ENCODE results near the gene NFIC. TPM values are rescaled to one million over a fixed set of nuclear protein-coding genes. Genes with fewer than 3 reads are reported as not detected.
"Not testable (repeated sequence)": the region's sequence is repeated elsewhere in the genome, so short reads cannot be mapped to it uniquely, and the experiment has no call there.

The NFIC gene
- total RNA-seq, 2 donors from 2014 or later = 52.4 to 57.8 TPM

GRCh38 chr19:3433313-3433712 lies 66.9 kb downstream of the NFIC start:
- ATAC-seq = no peak

GRCh38 chr19:3433805-3434540 lies 67.6 kb downstream of the NFIC start:
- DNase-seq (no peak), ATAC-seq (no peak)
- intact Hi-C loops (cut with DNase I, micrococcal nuclease) = no loop called here

More at GRCh38 chr19:3433313-3433712, 66.9 kb downstream of the NFIC start:
- intact Hi-C loops (cut with DNase I, micrococcal nuclease) = no loop called here
- no peak for DNase-seq

GRCh38 chr19:3434630-3435553 lies 68.5 kb downstream of the NFIC start:
- intact Hi-C loops (cut with DNase I, micrococcal nuclease) = no loop called here
- DNase-seq = peak; percentile 95 to 98
- peak; percentile 99 for ATAC-seq

GRCh38 chr19:3440082-3440481 lies 73.7 kb downstream of the NFIC start:
- intact Hi-C loops (cut with DNase I, micrococcal nuclease) = loop anchor here in 1 of 2 donors (10.0 kb wide), 1 partner anchor 115 kb away; no protein-coding TSS in a partner anchor
- ATAC-seq = peak; percentile 64
- peak in 1 of 2 donors; percentile 72 for DNase-seq

- no peak for ATAC-seq
- no peak for DNase-seq
- intact Hi-C loops (cut with DNase I, micrococcal nuclease) = loop anchor here in 1 of 2 donors (10.0 kb wide), 1 partner anchor 117 kb away; no protein-coding TSS in a partner anchor
These were observed 75.0 kb downstream of the NFIC start for GRCh38 chr19:3441089-3441985.

GRCh38 chr19:3441986-3442329 lies 75.6 kb downstream of the NFIC start:
- no peak for DNase-seq
- no peak for ATAC-seq
- intact Hi-C loops (cut with DNase I, micrococcal nuclease) = loop anchor here in 1 of 2 donors (10.0 kb wide), 1 partner anchor 117 kb away; no protein-coding TSS in a partner anchor

GRCh38 chr19:3442487-3443071 lies 76.2 kb downstream of the NFIC start:
- intact Hi-C loops (cut with DNase I, micrococcal nuclease) = loop anchor here in 1 of 2 donors (10.0 kb wide), 1 partner anchor 118 kb away; no protein-coding TSS in a partner anchor
- ATAC-seq (no peak), DNase-seq (no peak)

GRCh38 chr19:3443840-3444694 lies 77.7 kb downstream of the NFIC start:
- intact Hi-C loops (cut with DNase I, micrococcal nuclease) = loop anchor here in 1 of 2 donors (10.0 kb wide), 1 partner anchor 119 kb away; no protein-coding TSS in a partner anchor
- ATAC-seq = no peak
- DNase-seq = no peak

GRCh38 chr19:3444695-3445234 lies 78.4 kb downstream of the NFIC start:
- intact Hi-C loops (cut with DNase I, micrococcal nuclease) = loop anchor here in 1 of 2 donors (10.0 kb wide), 1 partner anchor 120 kb away; no protein-coding TSS in a partner anchor
- DNase-seq (no peak), ATAC-seq (no peak)

- intact Hi-C loops (cut with DNase I, micrococcal nuclease) = loop anchor here in 1 of 2 donors (10.0 kb wide), 1 partner anchor 122 kb away; no protein-coding TSS in a partner anchor
- not testable (repeated sequence) for DNase-seq, ATAC-seq
These were observed 80.3 kb downstream of the NFIC start for GRCh38 chr19:3446657-3447056.

GRCh38 chr19:3448616-3449334 lies 82.4 kb downstream of the NFIC start:
- DNase-seq (no peak), ATAC-seq (no peak)
- intact Hi-C loops (cut with DNase I, micrococcal nuclease) = loop anchor here in 1 of 2 donors (10.0 kb wide), 1 partner anchor 124 kb away; no protein-coding TSS in a partner anchor

GRCh38 chr19:3450796-3451411 lies 84.5 kb downstream of the NFIC start:
- peak in 1 of 2 donors; percentile 75 for DNase-seq
- intact Hi-C loops (cut with DNase I, micrococcal nuclease) = no loop called here
- ATAC-seq = peak; percentile 44

GRCh38 chr19:3451451-3451866 lies 85.1 kb downstream of the NFIC start:
- intact Hi-C loops (cut with DNase I, micrococcal nuclease) = no loop called here
- no peak for ATAC-seq

GRCh38 chr19:3452171-3452941 lies 86.0 kb downstream of the NFIC start:
- intact Hi-C loops (cut with DNase I, micrococcal nuclease) = no loop called here
- ATAC-seq (no peak), DNase-seq (no peak)

More at GRCh38 chr19:3451451-3451866, 85.1 kb downstream of the NFIC start:
- DNase-seq = no peak

GRCh38 chr19:3452942-3453214 lies 86.5 kb downstream of the NFIC start:
- ATAC-seq; intact Hi-C loops (cut with DNase I, micrococcal nuclease): not testable (repeated sequence)

More at GRCh38 chr19:3452942-3453214, 86.5 kb downstream of the NFIC start:
- DNase-seq = not testable (repeated sequence)
